ENCODE data around the gene CCND3.

- TF ChIP-seq RAD21 (conservative IDR thresholded peaks at IDR 0.05 in 1 of 2, IDR thresholded peaks at IDR 0.05 in 1 of 2) = no peak
- TF ChIP-seq EHMT2 (IDR thresholded peaks at IDR 0.05; ENCODE audit: low read depth) = no peak
- no peak for TF ChIP-seq MYC (IDR thresholded peaks at IDR 0.05; ENCODE audit: borderline replicate concordance, low read length)
- no peak for TF ChIP-seq CTCF (IDR thresholded peaks at IDR 0.05)
- no peak for TF ChIP-seq EP300 (IDR thresholded peaks at IDR 0.05)
- TF ChIP-seq RFX5 (IDR thresholded peaks at IDR 0.05) = no peak
- no peak for TF ChIP-seq FOSB (CRISPR knock-in tag; IDR thresholded peaks at IDR 0.05)
Observed at GRCh38 chr6:41931792-41932191, 9.8 kb downstream of the CCND3 start.

Data from A549 (cell line).